ENCODE measurements around the gene CCDC27. TPM values are rescaled to one million over a fixed set of nuclear protein-coding genes. Genes with fewer than 3 reads are reported as not detected.

The CCDC27 gene
- total RNA-seq, 2 donors from 2014 or later, result not detected

DNA sequence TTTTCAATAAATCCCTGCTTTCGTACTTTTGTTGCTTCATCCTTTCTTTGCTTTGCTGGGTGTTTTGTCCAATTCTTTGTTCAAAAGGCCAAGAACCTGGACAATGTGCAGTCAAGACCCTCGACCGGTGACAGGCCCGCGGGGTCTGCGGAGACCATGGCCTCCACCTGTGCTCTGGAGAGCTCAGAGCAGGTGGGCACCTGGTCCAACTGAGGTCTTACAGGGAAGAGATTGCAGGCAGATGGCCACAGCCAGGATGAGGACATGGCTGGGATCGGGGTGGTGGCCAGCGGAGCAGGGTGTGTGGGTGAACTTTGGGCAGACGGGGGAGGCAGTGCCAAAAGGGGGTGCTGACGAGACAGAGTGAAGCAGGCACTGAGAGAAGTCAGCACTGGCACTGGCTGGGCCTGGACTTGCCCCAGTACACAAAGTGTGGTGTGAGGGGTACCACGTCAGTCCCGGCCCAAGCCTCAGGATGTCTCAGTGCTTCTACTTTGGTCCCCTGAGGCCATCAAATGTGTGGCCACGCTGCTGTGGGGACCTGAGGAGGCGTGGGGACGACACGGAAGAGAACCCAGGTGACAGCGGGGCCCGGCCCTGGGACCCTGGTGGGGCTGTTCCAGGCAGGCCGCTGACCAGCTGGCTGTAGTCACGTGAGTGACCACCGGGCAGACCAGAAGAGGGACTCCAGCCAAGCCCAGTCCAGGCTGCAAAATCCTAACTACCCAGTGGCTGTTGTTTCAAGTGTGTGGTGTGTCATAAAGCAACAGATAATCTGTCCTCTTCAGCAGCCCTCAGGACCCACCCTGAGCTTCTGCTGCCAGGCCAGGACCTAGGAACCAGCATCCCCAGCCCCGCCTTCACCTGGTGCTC lies 10.4 kb upstream of the CCDC27 start:
- TF ChIP-seq, protein P1, sequence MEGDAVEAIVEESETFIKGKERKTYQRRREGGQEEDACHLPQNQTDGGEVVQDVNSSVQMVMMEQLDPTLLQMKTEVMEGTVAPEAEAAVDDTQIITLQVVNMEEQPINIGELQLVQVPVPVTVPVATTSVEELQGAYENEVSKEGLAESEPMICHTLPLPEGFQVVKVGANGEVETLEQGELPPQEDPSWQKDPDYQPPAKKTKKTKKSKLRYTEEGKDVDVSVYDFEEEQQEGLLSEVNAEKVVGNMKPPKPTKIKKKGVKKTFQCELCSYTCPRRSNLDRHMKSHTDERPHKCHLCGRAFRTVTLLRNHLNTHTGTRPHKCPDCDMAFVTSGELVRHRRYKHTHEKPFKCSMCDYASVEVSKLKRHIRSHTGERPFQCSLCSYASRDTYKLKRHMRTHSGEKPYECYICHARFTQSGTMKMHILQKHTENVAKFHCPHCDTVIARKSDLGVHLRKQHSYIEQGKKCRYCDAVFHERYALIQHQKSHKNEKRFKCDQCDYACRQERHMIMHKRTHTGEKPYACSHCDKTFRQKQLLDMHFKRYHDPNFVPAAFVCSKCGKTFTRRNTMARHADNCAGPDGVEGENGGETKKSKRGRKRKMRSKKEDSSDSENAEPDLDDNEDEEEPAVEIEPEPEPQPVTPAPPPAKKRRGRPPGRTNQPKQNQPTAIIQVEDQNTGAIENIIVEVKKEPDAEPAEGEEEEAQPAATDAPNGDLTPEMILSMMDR (IDR thresholded peaks at IDR 0.05), result no peak
- Histone ChIP-seq H3K27ac (no peak overlapping the region), H3K27me3 (no peaks in the 10 kb centered on the region), H3K36me3 (peaks cover 51% of the 10 kb centered on the region), H3K4me3 (no peak overlapping the region), H3K9me3 (no peaks in the 10 kb centered on the region), H3K4me1 (peaks cover 0 to 26% of the 10 kb centered on the region in 2 donors)
- DNase-seq (ENCODE audit: low spot score), result no peak

DNA sequence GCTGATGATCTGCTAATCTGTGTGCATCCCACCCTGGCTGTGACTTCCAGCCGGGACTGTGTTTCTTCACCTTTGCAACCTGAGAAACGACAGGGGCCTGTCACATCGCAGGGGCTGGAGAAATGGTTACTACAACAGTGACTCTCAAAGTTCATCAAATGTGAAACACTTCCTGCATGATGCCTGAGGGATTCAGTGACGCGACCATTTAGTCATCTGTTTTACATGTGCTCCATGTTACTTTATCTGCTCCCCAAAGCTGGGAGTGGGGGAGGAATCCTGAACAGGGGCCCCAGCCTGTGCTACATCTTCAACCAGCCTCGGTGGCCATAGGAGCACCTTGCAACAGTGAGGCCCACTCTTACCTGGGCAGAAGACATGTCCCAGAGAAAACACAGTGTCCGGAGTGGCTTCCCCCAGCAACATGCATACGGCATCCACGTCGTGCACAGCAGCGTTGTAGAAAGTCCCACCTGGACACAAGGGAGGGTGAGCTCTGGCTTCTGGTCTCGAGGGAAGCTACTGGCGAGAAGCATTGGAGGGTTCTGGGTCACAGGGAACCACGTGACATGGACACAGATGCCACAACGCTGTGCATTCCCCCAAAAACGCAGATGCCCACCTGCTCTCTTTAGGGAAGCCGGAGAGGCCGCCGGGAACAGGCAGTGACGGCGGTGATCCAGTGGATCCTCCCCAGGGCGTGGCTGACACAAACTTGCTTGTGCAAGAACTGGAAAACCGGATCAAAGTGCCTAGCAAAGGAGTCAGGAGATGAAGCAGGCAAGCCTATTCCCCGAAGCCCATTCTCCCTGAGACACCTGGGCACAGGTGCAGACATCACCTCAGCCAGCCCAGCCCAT lies 9.6 kb upstream of the CCDC27 start:
- peaks cover 42% of the 10 kb centered on the region for H3K36me3 ChIP-seq
- TF ChIP-seq, protein P1 (IDR thresholded peaks at IDR 0.05), result no peak
- no peak for DNase-seq (ENCODE audit: low spot score)
- no peaks in the 10 kb centered on the region for H3K9me3 ChIP-seq
- H3K27me3 ChIP-seq, result no peaks in the 10 kb centered on the region
- no peak overlapping the region for H3K4me3 ChIP-seq
- no peak overlapping the region for H3K27ac ChIP-seq
- peaks cover 0 to 31% of the 10 kb centered on the region in 2 donors for H3K4me1 ChIP-seq

DNA sequence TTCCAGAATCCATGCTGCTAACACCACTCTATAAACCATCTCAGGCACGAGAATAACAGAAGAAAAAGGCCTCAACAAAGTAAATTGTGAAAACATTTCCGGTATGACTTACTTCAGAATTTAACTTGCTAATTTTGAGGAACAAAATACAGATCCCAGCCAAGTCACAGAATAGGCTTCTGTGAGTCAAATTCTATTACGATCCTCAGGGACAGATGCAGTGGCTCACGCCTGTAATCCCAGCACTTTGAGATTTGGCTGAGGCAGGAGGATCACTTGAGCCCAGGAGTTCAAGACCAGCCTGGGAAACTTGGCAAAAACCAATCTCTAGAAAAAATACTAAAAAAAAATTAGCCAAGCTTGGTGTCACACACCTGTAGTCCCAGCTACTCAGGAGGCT lies 8.8 kb upstream of the CCDC27 start:
- Histone ChIP-seq H3K4me3 (no peak overlapping the region), H3K4me1 (peaks cover 0 to 34% of the 10 kb centered on the region in 2 donors), H3K9me3 (no peaks in the 10 kb centered on the region), H3K36me3 (peaks cover 35% of the 10 kb centered on the region), H3K27me3 (no peaks in the 10 kb centered on the region), H3K27ac (no peak overlapping the region)
- TF ChIP-seq, protein P1 (IDR thresholded peaks at IDR 0.05), result no peak
- no peak for DNase-seq (ENCODE audit: low spot score)

DNA sequence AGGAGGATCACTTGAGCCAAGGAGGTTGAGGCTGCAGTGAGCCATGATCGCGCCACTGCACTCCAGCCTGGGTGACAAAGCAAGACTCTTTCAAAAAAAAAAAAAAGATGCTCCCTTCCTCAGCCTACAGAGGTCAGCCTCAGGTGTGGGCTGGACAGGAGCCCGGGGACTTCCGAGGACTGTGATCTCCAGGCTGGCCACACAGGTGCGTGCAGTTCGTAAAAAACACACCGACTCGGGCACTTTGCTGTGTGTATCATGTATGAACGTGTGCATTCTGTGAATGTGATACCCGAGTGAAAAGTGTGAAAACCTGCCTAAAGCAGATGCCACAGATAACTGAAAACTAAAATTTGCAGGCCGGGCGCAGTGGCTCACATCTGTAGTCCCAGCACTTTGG lies 8.4 kb upstream of the CCDC27 start:
- Histone ChIP-seq H3K9me3 (no peaks in the 10 kb centered on the region), H3K4me1 (peaks cover 0 to 34% of the 10 kb centered on the region in 2 donors), H3K36me3 (peaks cover 31% of the 10 kb centered on the region), H3K4me3 (no peak overlapping the region), H3K27ac (no peak overlapping the region), H3K27me3 (no peaks in the 10 kb centered on the region)
- DNase-seq (ENCODE audit: low spot score), result no peak
- TF ChIP-seq, protein P1 (IDR thresholded peaks at IDR 0.05), result no peak

DNA sequence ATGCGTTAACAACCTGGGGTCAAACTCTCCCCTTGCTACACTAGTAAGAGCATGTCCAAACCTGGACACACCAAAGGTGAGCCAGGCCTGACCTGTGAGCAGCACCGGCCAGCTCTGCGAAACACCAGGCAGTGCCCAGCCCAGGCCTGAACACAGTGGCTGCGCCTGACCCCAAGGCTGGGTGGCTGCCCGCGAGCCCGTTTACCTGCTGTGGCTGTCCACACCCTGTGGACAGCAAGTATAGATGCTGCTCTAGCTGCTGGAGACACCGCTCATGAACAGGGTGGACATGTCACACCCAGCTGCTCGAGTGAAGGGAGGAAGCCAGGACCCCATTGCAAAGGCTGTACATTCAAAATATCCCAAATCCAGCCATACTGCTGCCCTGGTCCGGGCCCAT lies 7.6 kb upstream of the CCDC27 start:
- H3K27me3 ChIP-seq, result no peaks in the 10 kb centered on the region
- no peak overlapping the region for H3K4me3 ChIP-seq
- TF ChIP-seq, protein P1 (IDR thresholded peaks at IDR 0.05), result no peak
- H3K4me1 ChIP-seq, result peaks cover 0 to 34% of the 10 kb centered on the region in 2 donors
- no peaks in the 10 kb centered on the region for H3K9me3 ChIP-seq
- DNase-seq (ENCODE audit: low spot score), result no peak
- H3K36me3 ChIP-seq, result peaks cover 23% of the 10 kb centered on the region
- no peak overlapping the region for H3K27ac ChIP-seq
